Ovary (tissue), 3 donors: ENCODE data around the gene RGS4.

Source experiments
- CTCF ChIP-seq, 3 donors: fragments of 450-650 bp in 2 of 3; fragments of 200-600 bp in 1 of 3; IDR thresholded peaks; one replicate each; pipeline versions ENCODE4 v1.5.1 to v1.8.0; 2016 to 2022; ENCODE audit warnings: antibody characterized with exemption in 3 of 3, mild to moderate bottlenecking in 1 of 3
- EP300 ChIP-seq: sonication (generic); formaldehyde crosslinking; IDR thresholded peaks from one replicate; pipeline ENCODE4 v1.6.1; 2017; ENCODE audit warnings: antibody characterized with exemption
- POLR2A ChIP-seq: fragments of 450-650 bp; IDR thresholded peaks from one replicate; pipeline ENCODE4 v1.6.1; 2017; ENCODE audit warnings: antibody characterized with exemption, mild to moderate bottlenecking, moderate library complexity
- donor health status: DM: no; HTN: no; CAD: no.

GRCh38 chr1:163107655-163108054 is 38.5 kb downstream of the RGS4 start:
- TF ChIP-seq CTCF (IDR thresholded peaks at IDR 0.05), result no peak
- no peak for TF ChIP-seq POLR2A
- TF ChIP-seq EP300, result no peak
